Left colon (tissue), 2 donors: Measurements from ENCODE around the gene FBXO41. TPM values are rescaled to one million over a fixed set of nuclear protein-coding genes. Genes with fewer than 3 reads are reported as not detected.

Source experiments
- total RNA-seq, 2 donors: library from RNA; stranded (reverse); fragmentation: NEBNext Ultra II Directional; extraction: Animal tissue kit (Norgen Biotek cat#: 25700); gene quantifications; one replicate each; pipeline ENCODE4 v1.2.1, GENCODE V29; 2021
- donor health status: DM: no; HTN: no; CAD: no.
- donor health status: DM: yes; HTN: yes; CAD: no.

The FBXO41 gene
- total RNA-seq, 2 donors from 2014 or later = 2.1 to 2.5 TPM

Other genes starting within 250 kb of the FBXO41 start
- gene SFXN5, start 212.8 kb downstream of the FBXO41 start, total RNA-seq = 10 to 100 TPM; 19.9 to 20.5 TPM
- 10 to 100 TPM; 19.3 to 19.7 TPM for gene RAB11FIP5, start 171.5 kb downstream of the FBXO41 start, total RNA-seq
- under 1 TPM in 1 of 2 donors, not detected in 1; 0.08 TPM for gene NOTO, start 81.9 kb downstream of the FBXO41 start, total RNA-seq
- gene SMYD5, start 70.2 kb downstream of the FBXO41 start, total RNA-seq = 10 to 100 TPM in 1 of 2 donors, 1 to 10 TPM in 1; 9.2 to 14.4 TPM
- 10 to 100 TPM; 40.2 to 51.9 TPM for gene PRADC1, start 51.2 kb downstream of the FBXO41 start, total RNA-seq
- 100 to 1,000 TPM; 120 to 140 TPM for gene CCT7, start 50.2 kb downstream of the FBXO41 start, total RNA-seq
- gene EGR4, start 9.1 kb upstream of the FBXO41 start, total RNA-seq = not detected
- 10 to 100 TPM; 11.2 to 14.8 TPM for gene ALMS1, start 101.4 kb upstream of the FBXO41 start, total RNA-seq